ENCODE measurements around the gene C2orf81.

DNA sequence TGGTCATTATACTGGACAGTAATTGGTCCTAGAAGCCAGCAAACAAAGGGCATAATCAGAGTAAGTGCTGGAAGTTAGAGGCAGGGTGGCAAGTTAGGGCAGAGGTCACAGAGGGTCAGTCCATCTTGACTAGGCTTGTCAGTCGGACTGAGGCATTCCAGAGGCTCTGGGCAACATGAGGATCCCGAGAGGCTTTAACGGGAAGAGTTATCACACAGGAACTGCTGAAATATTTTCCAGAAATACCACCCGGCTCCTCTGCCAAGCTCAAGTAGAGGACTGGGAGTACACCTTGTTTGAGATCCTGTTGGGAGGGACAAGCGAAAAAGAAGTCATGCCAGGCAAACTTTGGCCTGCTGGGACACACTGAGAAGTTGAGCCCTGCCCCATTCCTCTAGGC, 13.7 kb downstream of the C2orf81 start:
- TF ChIP-seq, protein P1, sequence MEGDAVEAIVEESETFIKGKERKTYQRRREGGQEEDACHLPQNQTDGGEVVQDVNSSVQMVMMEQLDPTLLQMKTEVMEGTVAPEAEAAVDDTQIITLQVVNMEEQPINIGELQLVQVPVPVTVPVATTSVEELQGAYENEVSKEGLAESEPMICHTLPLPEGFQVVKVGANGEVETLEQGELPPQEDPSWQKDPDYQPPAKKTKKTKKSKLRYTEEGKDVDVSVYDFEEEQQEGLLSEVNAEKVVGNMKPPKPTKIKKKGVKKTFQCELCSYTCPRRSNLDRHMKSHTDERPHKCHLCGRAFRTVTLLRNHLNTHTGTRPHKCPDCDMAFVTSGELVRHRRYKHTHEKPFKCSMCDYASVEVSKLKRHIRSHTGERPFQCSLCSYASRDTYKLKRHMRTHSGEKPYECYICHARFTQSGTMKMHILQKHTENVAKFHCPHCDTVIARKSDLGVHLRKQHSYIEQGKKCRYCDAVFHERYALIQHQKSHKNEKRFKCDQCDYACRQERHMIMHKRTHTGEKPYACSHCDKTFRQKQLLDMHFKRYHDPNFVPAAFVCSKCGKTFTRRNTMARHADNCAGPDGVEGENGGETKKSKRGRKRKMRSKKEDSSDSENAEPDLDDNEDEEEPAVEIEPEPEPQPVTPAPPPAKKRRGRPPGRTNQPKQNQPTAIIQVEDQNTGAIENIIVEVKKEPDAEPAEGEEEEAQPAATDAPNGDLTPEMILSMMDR (conservative IDR thresholded peaks at IDR 0.05), result no peak
- no peak for TF ChIP-seq ZFX (IDR thresholded peaks at IDR 0.05)

All from C4-2B (cell line).